Measurements from ENCODE around the gene LAIR2.

LAIR2 gene

GRCh38 chr19:54552913-54553310 lies 50.3 kb downstream of the LAIR2 start:
- TF ChIP-seq CTCF (IDR thresholded peaks at IDR 0.05; ENCODE audit: low read depth, low read length, missing control alignments), result no peak

GRCh38 chr19:54554006-54554405 lies 51.4 kb downstream of the LAIR2 start:
- no peak for TF ChIP-seq CTCF (IDR thresholded peaks at IDR 0.05; ENCODE audit: low read depth, low read length, missing control alignments)
- H3K4me3 ChIP-seq (replicated peaks; ENCODE audit: low read depth, low read length), result no peak overlapping the region
- no peak for DNase-seq (ENCODE audit: extremely low read depth, low read depth)

More at GRCh38 chr19:54552913-54553310, 50.3 kb downstream of the LAIR2 start:
- H3K4me3 ChIP-seq (replicated peaks; ENCODE audit: low read depth, low read length), result no peak overlapping the region
- no peak for DNase-seq (ENCODE audit: extremely low read depth, low read depth)

- H3K4me3 ChIP-seq (replicated peaks; ENCODE audit: low read depth, low read length), result no peak overlapping the region
- no peak for DNase-seq (ENCODE audit: extremely low read depth, low read depth)
- no peak for TF ChIP-seq CTCF (IDR thresholded peaks at IDR 0.05; ENCODE audit: low read depth, low read length, missing control alignments)
These were observed 52.3 kb downstream of the LAIR2 start for GRCh38 chr19:54554896-54555295.

- no peak for DNase-seq (ENCODE audit: extremely low read depth, low read depth)
- H3K4me3 ChIP-seq (replicated peaks; ENCODE audit: low read depth, low read length), result no peak overlapping the region
- no peak for TF ChIP-seq CTCF (IDR thresholded peaks at IDR 0.05; ENCODE audit: low read depth, low read length, missing control alignments)
These were observed 53.6 kb downstream of the LAIR2 start for GRCh38 chr19:54556194-54556593.

GRCh38 chr19:54558339-54558738 lies 55.7 kb downstream of the LAIR2 start:
- no peak for TF ChIP-seq CTCF (IDR thresholded peaks at IDR 0.05; ENCODE audit: low read depth, low read length, missing control alignments)
- no peak overlapping the region for H3K4me3 ChIP-seq (replicated peaks; ENCODE audit: low read depth, low read length)
- DNase-seq (ENCODE audit: extremely low read depth, low read depth), result no peak

All from HFF-Myc (cell line).